Ishikawa (cell line): ENCODE results near the gene PRR11.

Source experiments
- CEBPB ChIP-seq: IDR thresholded peaks from 2 replicates; pipeline ENCODE4 v1.6.1; 2012
- CREB1 ChIP-seq: IDR thresholded peaks from 2 replicates; pipeline ENCODE4 v1.6.1; 2012; ENCODE audit warnings: low read depth
- EGR1 ChIP-seq: IDR thresholded peaks from 2 replicates; pipeline ENCODE4 v1.6.1; 2012
- EP300 ChIP-seq: IDR thresholded peaks from 2 replicates; pipeline ENCODE4 v1.6.1; 2012; ENCODE audit warnings: borderline replicate concordance
- FOXM1 ChIP-seq: IDR thresholded peaks from 2 replicates; pipeline ENCODE4 v1.6.1; 2012; ENCODE audit warnings: low read depth, borderline replicate concordance
- NFIC ChIP-seq: IDR thresholded peaks from 2 replicates; pipeline ENCODE4 v1.6.1; 2012
- RAD21 ChIP-seq: IDR thresholded peaks from 2 replicates; pipeline ENCODE4 v1.6.1; 2012; ENCODE audit warnings: low read depth
- TAF1 ChIP-seq: IDR thresholded peaks from 2 replicates; pipeline ENCODE4 v1.6.1; 2012; ENCODE audit warnings: low read depth, mild to moderate bottlenecking
- TCF12 ChIP-seq: IDR thresholded peaks from 2 replicates; pipeline ENCODE4 v1.6.1; 2012; ENCODE audit warnings: low read depth
- TEAD4 ChIP-seq: IDR thresholded peaks from 2 replicates; pipeline ENCODE4 v1.6.1; 2012
- USF1 ChIP-seq: IDR thresholded peaks from 2 replicates; pipeline ENCODE4 v1.6.1; 2012
- YY1 ChIP-seq: IDR thresholded peaks from 2 replicates; pipeline ENCODE4 v1.6.1; 2012; ENCODE audit warnings: low read depth
- ZBTB7A ChIP-seq: IDR thresholded peaks from 2 replicates; pipeline ENCODE4 v1.6.1; 2012; ENCODE audit warnings: low read depth
- TF ChIP-seq, protein P1 (sequence below): IDR thresholded peaks from 2 replicates; pipeline ENCODE4 v1.6.1; 2012; ENCODE audit warnings: low read depth, mild to moderate bottlenecking
- TF ChIP-seq, protein P2 (sequence below): IDR thresholded peaks from 2 replicates; pipeline ENCODE4 v1.6.1; 2012

Gene PRR11

GRCh38 chr17:59238906-59239305 is 83.4 kb downstream of the PRR11 start:
- TF ChIP-seq TAF1 (no peak), TCF12 (no peak), EGR1 (no peak)
- TF ChIP-seq, protein P1, sequence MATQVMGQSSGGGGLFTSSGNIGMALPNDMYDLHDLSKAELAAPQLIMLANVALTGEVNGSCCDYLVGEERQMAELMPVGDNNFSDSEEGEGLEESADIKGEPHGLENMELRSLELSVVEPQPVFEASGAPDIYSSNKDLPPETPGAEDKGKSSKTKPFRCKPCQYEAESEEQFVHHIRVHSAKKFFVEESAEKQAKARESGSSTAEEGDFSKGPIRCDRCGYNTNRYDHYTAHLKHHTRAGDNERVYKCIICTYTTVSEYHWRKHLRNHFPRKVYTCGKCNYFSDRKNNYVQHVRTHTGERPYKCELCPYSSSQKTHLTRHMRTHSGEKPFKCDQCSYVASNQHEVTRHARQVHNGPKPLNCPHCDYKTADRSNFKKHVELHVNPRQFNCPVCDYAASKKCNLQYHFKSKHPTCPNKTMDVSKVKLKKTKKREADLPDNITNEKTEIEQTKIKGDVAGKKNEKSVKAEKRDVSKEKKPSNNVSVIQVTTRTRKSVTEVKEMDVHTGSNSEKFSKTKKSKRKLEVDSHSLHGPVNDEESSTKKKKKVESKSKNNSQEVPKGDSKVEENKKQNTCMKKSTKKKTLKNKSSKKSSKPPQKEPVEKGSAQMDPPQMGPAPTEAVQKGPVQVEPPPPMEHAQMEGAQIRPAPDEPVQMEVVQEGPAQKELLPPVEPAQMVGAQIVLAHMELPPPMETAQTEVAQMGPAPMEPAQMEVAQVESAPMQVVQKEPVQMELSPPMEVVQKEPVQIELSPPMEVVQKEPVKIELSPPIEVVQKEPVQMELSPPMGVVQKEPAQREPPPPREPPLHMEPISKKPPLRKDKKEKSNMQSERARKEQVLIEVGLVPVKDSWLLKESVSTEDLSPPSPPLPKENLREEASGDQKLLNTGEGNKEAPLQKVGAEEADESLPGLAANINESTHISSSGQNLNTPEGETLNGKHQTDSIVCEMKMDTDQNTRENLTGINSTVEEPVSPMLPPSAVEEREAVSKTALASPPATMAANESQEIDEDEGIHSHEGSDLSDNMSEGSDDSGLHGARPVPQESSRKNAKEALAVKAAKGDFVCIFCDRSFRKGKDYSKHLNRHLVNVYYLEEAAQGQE = no peak

DNA sequence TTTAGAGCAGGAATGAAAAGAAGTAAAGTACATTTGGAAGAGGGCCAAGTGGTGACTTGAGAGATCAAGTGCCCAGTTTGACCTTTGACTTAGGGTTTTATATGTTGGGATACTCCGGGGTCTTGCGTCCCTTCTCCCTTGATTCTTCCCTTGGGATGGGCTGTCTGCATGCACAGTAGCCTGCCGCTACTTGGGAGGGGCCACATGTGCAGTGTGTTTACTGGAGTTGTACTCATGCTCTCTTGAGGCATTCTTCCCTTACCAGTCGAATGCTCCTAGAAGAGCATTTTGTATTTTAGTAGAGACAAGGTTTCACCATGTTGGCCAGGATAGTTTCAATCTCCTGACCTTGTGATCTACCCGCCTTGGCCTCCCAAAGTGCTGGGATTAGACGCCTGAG is 88.5 kb downstream of the PRR11 start:
- TF ChIP-seq, protein P2, sequence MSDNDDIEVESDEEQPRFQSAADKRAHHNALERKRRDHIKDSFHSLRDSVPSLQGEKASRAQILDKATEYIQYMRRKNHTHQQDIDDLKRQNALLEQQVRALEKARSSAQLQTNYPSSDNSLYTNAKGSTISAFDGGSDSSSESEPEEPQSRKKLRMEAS = no peak
- TF ChIP-seq CREB1 = no peak
- no peak for TF ChIP-seq CEBPB
- TF ChIP-seq TCF12 = no peak
- no peak for TF ChIP-seq USF1
- no peak for TF ChIP-seq TAF1
- TF ChIP-seq TEAD4 = no peak
- no peak for TF ChIP-seq EGR1
- TF ChIP-seq, protein P1 = no peak
- TF ChIP-seq NFIC = no peak
- TF ChIP-seq RAD21 = no peak
- TF ChIP-seq ZBTB7A = no peak
- TF ChIP-seq FOXM1 = no peak
- TF ChIP-seq YY1 = no peak
- no peak for TF ChIP-seq EP300
